Activated CD4-positive, alpha-beta T cell treated with anti-CD3 and anti-CD28 coated beads, Interleukin-10, Interleukin-2, amounts not matched to agents 100 ng/mL and 50 ng/mL, durations not matched to agents 16 hours and 8 hours (primary cell): ENCODE measurements around the gene RILP.

Experiments used
- DNase-seq: peaks from one replicate; pipeline ENCODE4 v3.0.0-alpha.2; 2020

Gene RILP

GRCh38 chr17:1647802-1648171 is 1.9 kb downstream of the RILP start:
- DNase-seq: no peak

- DNase-seq: no peak
Observed at GRCh38 chr17:1646199-1646875, 3.3 kb downstream of the RILP start.

- DNase-seq: no peak
Observed at GRCh38 chr17:1645207-1646171, 4.2 kb downstream of the RILP start, which contains the start of gene SCARF1. Gene SCARF1 (minus strand): TSS chr17:1645732. CDS start chr17:1645697, 35 bp downstream.

- DNase-seq: peak; percentile 66
Observed at GRCh38 chr17:1644493-1645206, 5.0 kb downstream of the RILP start.

GRCh38 chr17:1643999-1644492 is 5.6 kb downstream of the RILP start:
- no peak for DNase-seq

- peak; percentile 26 for DNase-seq
Observed at GRCh38 chr17:1643293-1643998, 6.2 kb downstream of the RILP start.

- DNase-seq: no peak
Observed at GRCh38 chr17:1641065-1641403, 8.6 kb downstream of the RILP start.

GRCh38 chr17:1640329-1641064 is 9.2 kb downstream of the RILP start:
- DNase-seq: no peak

GRCh38 chr17:1639549-1640180 is 10.0 kb downstream of the RILP start:
- DNase-seq: no peak

GRCh38 chr17:1638624-1639300 is 10.9 kb downstream of the RILP start:
- DNase-seq: no peak

- DNase-seq: no peak
Observed at GRCh38 chr17:1638171-1638590, 11.5 kb downstream of the RILP start.

- no peak for DNase-seq
Observed at GRCh38 chr17:1636732-1637285, 12.9 kb downstream of the RILP start.

- DNase-seq: no peak
Observed at GRCh38 chr17:1635675-1636465, 13.8 kb downstream of the RILP start.

GRCh38 chr17:1634841-1635650 is 14.6 kb downstream of the RILP start:
- no peak for DNase-seq

- DNase-seq: no peak
Observed at GRCh38 chr17:1630662-1631061, 19.0 kb downstream of the RILP start.

- DNase-seq: peak; percentile 81
Observed at GRCh38 chr17:1629504-1630310, 20.0 kb downstream of the RILP start.

- peak; percentile 93 for DNase-seq
Observed at GRCh38 chr17:1628856-1629503, 20.7 kb downstream of the RILP start.
